SK-N-SH (cell line): ENCODE results near the gene DAB2IP.

ENCODE experiments used
- EP300 ChIP-seq, 2 experiments: IDR thresholded peaks; 2 replicates each; pipeline versions ENCODE4 v1.4.0 to v1.6.1; 2012; ENCODE audit warnings: borderline replicate concordance in 1 of 2, low read depth in 1 of 2, low read length in 1 of 2
- TF ChIP-seq, protein P1 (sequence below): fragments of 200-600 bp; sonication (generic); IDR thresholded peaks from 2 replicates; pipeline ENCODE4 v1.6.1; 2017; ENCODE audit warnings: antibody characterized with exemption, mild to moderate bottlenecking, moderate library complexity
- TF ChIP-seq, protein P2 (sequence below): fragments of 150-350 bp; IDR thresholded peaks from 2 replicates; pipeline ENCODE4 v1.6.1; 2017; ENCODE audit warnings: antibody characterized with exemption, low read length, low read depth, borderline replicate concordance
- TF ChIP-seq, protein P3 (sequence below): IDR thresholded peaks from 2 replicates; pipeline ENCODE4 v1.6.1; 2012; ENCODE audit warnings: mild to moderate bottlenecking, low read depth, low read length, moderate library complexity

DNA sequence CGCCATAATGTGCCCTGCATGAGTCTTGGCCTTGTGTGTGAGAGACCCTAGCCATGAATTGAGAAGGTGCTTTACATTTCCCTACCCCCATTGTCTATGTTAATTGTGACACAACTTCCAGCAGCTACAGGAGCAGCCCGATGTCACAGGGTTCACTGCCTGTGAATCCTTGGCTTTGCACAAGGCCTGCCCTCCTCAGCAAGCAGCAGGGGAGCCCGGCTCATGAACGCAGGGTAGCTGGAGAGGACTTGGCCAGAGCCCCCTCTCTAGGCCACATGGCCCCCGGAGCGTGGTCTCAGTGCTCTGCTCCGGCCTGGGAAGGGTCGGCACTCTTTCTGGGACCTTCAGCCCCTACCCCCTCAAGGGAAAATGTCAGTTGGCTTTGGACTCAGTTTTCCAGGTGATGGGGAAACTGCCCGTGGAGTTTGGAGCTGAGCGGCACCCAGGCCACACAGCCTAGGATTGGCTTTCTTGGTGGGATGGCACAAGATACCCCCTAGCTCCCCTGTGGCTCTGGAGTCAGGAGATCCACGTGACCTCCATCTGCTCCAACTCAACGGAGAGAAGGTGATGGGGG is 160.8 kb downstream of the DAB2IP start:
- TF ChIP-seq, protein P1, sequence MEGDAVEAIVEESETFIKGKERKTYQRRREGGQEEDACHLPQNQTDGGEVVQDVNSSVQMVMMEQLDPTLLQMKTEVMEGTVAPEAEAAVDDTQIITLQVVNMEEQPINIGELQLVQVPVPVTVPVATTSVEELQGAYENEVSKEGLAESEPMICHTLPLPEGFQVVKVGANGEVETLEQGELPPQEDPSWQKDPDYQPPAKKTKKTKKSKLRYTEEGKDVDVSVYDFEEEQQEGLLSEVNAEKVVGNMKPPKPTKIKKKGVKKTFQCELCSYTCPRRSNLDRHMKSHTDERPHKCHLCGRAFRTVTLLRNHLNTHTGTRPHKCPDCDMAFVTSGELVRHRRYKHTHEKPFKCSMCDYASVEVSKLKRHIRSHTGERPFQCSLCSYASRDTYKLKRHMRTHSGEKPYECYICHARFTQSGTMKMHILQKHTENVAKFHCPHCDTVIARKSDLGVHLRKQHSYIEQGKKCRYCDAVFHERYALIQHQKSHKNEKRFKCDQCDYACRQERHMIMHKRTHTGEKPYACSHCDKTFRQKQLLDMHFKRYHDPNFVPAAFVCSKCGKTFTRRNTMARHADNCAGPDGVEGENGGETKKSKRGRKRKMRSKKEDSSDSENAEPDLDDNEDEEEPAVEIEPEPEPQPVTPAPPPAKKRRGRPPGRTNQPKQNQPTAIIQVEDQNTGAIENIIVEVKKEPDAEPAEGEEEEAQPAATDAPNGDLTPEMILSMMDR: no peak
- no peak for TF ChIP-seq EP300 (IDR thresholded peaks at IDR 0.05; ENCODE audit: borderline replicate concordance in 1 of 2, low read depth in 1 of 2, low read length in 1 of 2)
- TF ChIP-seq, protein P2, sequence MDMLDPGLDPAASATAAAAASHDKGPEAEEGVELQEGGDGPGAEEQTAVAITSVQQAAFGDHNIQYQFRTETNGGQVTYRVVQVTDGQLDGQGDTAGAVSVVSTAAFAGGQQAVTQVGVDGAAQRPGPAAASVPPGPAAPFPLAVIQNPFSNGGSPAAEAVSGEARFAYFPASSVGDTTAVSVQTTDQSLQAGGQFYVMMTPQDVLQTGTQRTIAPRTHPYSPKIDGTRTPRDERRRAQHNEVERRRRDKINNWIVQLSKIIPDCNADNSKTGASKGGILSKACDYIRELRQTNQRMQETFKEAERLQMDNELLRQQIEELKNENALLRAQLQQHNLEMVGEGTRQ: no peak
- TF ChIP-seq, protein P3, sequence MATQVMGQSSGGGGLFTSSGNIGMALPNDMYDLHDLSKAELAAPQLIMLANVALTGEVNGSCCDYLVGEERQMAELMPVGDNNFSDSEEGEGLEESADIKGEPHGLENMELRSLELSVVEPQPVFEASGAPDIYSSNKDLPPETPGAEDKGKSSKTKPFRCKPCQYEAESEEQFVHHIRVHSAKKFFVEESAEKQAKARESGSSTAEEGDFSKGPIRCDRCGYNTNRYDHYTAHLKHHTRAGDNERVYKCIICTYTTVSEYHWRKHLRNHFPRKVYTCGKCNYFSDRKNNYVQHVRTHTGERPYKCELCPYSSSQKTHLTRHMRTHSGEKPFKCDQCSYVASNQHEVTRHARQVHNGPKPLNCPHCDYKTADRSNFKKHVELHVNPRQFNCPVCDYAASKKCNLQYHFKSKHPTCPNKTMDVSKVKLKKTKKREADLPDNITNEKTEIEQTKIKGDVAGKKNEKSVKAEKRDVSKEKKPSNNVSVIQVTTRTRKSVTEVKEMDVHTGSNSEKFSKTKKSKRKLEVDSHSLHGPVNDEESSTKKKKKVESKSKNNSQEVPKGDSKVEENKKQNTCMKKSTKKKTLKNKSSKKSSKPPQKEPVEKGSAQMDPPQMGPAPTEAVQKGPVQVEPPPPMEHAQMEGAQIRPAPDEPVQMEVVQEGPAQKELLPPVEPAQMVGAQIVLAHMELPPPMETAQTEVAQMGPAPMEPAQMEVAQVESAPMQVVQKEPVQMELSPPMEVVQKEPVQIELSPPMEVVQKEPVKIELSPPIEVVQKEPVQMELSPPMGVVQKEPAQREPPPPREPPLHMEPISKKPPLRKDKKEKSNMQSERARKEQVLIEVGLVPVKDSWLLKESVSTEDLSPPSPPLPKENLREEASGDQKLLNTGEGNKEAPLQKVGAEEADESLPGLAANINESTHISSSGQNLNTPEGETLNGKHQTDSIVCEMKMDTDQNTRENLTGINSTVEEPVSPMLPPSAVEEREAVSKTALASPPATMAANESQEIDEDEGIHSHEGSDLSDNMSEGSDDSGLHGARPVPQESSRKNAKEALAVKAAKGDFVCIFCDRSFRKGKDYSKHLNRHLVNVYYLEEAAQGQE: no peak
